ENCODE measurements around the gene CYP3A5. TPM values are rescaled to one million over a fixed set of nuclear protein-coding genes. Genes with fewer than 3 reads are reported as not detected.

CYP3A5 gene
- total RNA-seq, 1 donor from 2014 or later = 0.43 TPM

DNA sequence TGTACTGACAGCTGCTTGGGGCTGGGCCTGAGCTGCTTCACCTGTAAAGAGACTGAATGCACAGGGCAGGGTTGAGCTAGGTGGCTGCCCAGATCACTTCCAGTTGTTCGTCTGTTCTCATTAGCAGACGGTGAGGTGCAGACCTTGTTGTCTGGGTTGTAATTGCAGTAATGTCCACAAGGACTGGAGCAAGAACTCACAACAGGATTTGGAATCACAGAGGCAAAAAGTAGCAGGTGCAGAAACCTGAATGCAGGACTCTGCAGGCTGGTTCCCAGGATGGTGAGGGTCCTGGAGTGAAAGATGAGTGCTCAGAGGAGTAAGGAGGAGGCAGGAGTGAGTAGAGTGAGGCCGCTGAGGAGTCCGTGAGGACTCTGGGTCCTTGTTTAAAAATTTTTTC is 53.8 kb downstream of the CYP3A5 start:
- H3K36me3 ChIP-seq = peaks cover 75 to 96% of the 10 kb centered on the region in 2 donors
- H3K27ac ChIP-seq = no peak overlapping the region
- H3K4me3 ChIP-seq = no peak overlapping the region
- H3K4me1 ChIP-seq = no peaks in the 10 kb centered on the region
- no peaks in the 10 kb centered on the region for H3K9me3 ChIP-seq
- TF ChIP-seq, protein P1, sequence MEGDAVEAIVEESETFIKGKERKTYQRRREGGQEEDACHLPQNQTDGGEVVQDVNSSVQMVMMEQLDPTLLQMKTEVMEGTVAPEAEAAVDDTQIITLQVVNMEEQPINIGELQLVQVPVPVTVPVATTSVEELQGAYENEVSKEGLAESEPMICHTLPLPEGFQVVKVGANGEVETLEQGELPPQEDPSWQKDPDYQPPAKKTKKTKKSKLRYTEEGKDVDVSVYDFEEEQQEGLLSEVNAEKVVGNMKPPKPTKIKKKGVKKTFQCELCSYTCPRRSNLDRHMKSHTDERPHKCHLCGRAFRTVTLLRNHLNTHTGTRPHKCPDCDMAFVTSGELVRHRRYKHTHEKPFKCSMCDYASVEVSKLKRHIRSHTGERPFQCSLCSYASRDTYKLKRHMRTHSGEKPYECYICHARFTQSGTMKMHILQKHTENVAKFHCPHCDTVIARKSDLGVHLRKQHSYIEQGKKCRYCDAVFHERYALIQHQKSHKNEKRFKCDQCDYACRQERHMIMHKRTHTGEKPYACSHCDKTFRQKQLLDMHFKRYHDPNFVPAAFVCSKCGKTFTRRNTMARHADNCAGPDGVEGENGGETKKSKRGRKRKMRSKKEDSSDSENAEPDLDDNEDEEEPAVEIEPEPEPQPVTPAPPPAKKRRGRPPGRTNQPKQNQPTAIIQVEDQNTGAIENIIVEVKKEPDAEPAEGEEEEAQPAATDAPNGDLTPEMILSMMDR (IDR thresholded peaks at IDR 0.05) = no peak
- no peaks in the 10 kb centered on the region for H3K27me3 ChIP-seq
- intact Hi-C loops (cut with DNase I) = no loop called here
- no peak for DNase-seq (ENCODE audit: low spot score in 2 of 2)

DNA sequence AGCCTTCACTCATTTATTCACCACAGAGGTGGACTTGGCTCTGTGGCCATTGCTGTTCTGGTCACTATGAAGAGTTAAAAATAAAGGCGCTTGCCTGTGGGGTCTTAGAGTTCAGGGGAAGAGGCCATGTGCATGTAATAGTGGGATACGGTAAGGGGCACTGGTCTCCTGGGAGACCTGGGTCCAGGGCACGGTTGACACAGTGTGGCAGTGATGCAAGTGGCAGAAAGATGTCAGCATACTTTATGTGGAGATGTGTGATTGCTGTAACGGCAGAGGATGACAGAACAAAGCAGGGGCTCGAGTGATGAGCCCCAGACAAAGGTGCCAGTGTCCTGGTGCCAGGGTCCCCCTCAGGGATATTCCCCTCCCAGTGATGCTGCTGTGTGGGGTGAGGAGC is 54.5 kb downstream of the CYP3A5 start:
- no peaks in the 10 kb centered on the region for H3K9me3 ChIP-seq

DNA sequence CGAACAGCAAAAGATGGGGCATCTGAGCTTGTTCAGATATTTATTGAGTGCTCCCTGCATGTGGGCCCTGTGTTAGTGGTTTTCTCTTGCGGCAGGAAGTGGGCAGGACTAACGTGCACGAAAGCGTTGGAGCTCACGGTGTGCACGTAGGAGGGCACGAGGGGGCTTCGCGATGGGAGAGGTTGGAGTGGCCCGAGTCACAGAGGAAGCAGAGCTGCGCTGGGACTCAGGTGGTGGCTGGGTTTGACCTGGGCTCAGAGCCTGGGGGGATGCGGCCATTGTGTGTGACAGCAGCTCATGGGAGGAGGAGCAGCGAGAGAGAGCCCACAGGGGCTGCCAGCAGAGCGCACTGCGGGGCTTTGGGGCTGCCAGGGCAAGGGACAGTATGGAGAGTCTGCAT is 55.3 kb downstream of the CYP3A5 start:
- peaks cover 79 to 97% of the 10 kb centered on the region in 2 donors for H3K36me3 ChIP-seq
- H3K27ac ChIP-seq = no peak overlapping the region
- no peaks in the 10 kb centered on the region for H3K4me1 ChIP-seq
- DNase-seq (ENCODE audit: low spot score in 2 of 2) = no peak
- no peak overlapping the region for H3K4me3 ChIP-seq
- intact Hi-C loops (cut with DNase I) = no loop called here
- H3K9me3 ChIP-seq = no peaks in the 10 kb centered on the region
- no peaks in the 10 kb centered on the region for H3K27me3 ChIP-seq
- TF ChIP-seq, protein P1 (IDR thresholded peaks at IDR 0.05) = no peak

More for the DNA sequence above, 54.5 kb downstream of the CYP3A5 start:
- TF ChIP-seq, protein P1 (IDR thresholded peaks at IDR 0.05) = no peak
- Histone ChIP-seq H3K27me3 (no peaks in the 10 kb centered on the region), H3K36me3 (peaks cover 78 to 97% of the 10 kb centered on the region in 2 donors), H3K27ac (no peak overlapping the region), H3K4me3 (no peak overlapping the region), H3K4me1 (no peaks in the 10 kb centered on the region)
- intact Hi-C loops (cut with DNase I) = no loop called here
- no peak for DNase-seq (ENCODE audit: low spot score in 2 of 2)

DNA sequence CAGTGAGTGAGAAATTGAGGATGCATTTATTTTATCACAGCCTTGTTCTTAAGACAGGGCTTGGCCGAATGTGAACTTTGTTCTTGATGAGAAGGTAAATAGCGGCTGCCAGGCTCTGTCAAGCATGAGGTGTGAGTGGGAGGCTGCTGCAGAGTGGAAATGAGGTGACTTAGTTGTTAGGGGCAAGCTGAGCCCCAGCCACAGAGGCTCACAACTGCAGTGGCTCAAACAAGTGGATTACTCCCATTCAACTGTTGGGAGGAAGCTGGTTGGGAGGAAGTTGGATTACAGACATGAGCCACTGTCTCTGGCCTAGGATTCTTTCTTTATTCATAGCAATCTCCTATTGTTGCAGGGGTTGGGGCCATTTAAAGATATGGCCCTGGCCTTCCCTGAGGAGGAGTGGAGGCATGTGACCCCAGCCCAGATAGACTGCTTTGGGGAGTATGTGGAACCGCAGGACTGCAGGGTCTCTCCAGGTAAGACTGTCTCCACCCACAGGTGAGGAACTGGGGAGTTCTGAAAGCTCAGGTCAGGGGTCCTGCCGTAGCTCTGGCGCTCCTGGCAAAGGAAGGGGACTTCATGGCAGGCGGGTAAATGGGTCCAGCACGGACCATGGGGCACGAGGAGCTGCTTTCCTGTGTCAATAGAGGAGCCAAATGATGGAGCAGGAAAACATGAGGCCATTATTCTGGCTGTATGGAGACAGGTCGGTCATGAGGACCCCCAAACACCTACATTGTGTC is 55.9 kb downstream of the CYP3A5 start:
- TF ChIP-seq, protein P1 (IDR thresholded peaks at IDR 0.05) = no peak
- peaks cover 75 to 95% of the 10 kb centered on the region in 2 donors for H3K36me3 ChIP-seq
- intact Hi-C loops (cut with DNase I) = no loop called here
- DNase-seq (ENCODE audit: low spot score in 2 of 2) = no peak
- H3K27ac ChIP-seq = no peak overlapping the region
- H3K4me1 ChIP-seq = no peaks in the 10 kb centered on the region
- H3K27me3 ChIP-seq = no peaks in the 10 kb centered on the region
- no peaks in the 10 kb centered on the region for H3K9me3 ChIP-seq
- H3K4me3 ChIP-seq = no peak overlapping the region

DNA sequence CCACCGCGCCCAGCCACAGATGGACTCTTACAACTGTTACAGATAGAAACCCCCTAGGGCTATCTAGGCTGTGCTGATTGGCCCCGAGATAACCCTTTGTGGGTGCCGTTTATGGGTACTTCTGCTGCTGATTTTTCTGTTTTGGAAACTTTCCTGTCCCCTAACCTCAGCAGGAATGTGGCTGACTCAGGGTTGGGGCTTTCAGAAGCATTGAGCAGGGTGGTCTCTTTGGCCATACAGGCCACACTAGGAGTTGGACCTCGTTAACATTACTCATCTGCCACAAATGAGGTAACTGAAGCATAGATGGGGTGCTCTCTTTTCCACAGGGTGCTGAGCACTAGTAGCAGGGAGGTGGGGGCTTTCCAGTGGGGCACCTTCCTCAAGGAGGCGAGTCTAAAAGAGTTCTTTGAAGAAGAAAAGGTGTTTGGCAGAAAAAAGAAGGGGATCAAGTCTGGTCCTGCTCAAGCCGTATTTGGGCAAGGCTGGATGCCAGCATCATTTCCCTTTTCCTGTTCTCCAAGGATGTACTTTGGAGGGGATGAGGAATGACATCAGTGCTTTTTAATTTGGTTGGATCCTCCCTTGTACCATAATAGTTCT is 56.6 kb downstream of the CYP3A5 start:
- intact Hi-C loops (cut with DNase I) = no loop called here
- no peaks in the 10 kb centered on the region for H3K4me1 ChIP-seq
- H3K27me3 ChIP-seq = no peaks in the 10 kb centered on the region
- DNase-seq (ENCODE audit: low spot score in 2 of 2) = no peak
- H3K27ac ChIP-seq = no peak overlapping the region
- no peak overlapping the region for H3K4me3 ChIP-seq
- no peaks in the 10 kb centered on the region for H3K9me3 ChIP-seq
- peaks cover 75 to 88% of the 10 kb centered on the region in 2 donors for H3K36me3 ChIP-seq
- TF ChIP-seq, protein P1 (IDR thresholded peaks at IDR 0.05) = no peak

Measured in ascending aorta (tissue), 2 donors.